Measurements from ENCODE around the gene UNC5C. TPM values are rescaled to one million over a fixed set of nuclear protein-coding genes. Genes with fewer than 3 reads are reported as not detected.

The UNC5C gene
- total and polyA plus RNA-seq, 2 donors (not counting 1 experiment from before 2014, with no cell fraction given), result 2.0 to 11.6 TPM

DNA sequence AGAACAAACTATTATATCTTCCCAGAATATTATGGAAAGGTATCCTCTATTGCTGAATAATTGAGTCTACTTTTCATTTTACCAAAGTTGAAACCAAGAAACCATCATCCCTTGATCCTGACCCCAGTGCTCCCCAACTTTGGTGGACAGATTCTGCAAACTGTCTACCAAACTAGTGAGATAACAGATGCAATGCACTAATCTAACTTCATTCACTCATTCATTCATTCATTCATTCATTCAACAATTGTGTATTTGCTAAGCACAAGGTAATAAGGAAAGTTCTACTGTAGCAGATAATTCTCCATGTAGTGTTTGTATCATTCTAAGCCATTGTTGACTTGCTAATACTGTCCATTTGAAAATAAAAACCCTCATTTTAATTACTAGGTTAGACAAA lies 150.6 kb downstream of the UNC5C start:
- H4K20me1 ChIP-seq (ENCODE audit: control insufficient read depth, extremely low read depth, insufficient read depth, low read length), result no peaks in the 10 kb centered on the region
- no peaks in the 10 kb centered on the region for H3K79me2 ChIP-seq (ENCODE audit: control insufficient read depth, insufficient read depth, low read length)
- H3K36me3 ChIP-seq (ENCODE audit: control insufficient read depth, insufficient read depth, low read length), result no peaks in the 10 kb centered on the region
- no peaks in the 10 kb centered on the region for H3K9me3 ChIP-seq (ENCODE audit: control insufficient read depth, insufficient read depth, low read depth, low read length)
- TF ChIP-seq, protein P1, sequence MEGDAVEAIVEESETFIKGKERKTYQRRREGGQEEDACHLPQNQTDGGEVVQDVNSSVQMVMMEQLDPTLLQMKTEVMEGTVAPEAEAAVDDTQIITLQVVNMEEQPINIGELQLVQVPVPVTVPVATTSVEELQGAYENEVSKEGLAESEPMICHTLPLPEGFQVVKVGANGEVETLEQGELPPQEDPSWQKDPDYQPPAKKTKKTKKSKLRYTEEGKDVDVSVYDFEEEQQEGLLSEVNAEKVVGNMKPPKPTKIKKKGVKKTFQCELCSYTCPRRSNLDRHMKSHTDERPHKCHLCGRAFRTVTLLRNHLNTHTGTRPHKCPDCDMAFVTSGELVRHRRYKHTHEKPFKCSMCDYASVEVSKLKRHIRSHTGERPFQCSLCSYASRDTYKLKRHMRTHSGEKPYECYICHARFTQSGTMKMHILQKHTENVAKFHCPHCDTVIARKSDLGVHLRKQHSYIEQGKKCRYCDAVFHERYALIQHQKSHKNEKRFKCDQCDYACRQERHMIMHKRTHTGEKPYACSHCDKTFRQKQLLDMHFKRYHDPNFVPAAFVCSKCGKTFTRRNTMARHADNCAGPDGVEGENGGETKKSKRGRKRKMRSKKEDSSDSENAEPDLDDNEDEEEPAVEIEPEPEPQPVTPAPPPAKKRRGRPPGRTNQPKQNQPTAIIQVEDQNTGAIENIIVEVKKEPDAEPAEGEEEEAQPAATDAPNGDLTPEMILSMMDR (conservative IDR thresholded peaks at IDR 0.05 in 1 of 2, IDR thresholded peaks at IDR 0.05 in 1 of 2; ENCODE audit: low read depth in 1 of 2, low read length in 2 of 2), result no peak
- no peak for TF ChIP-seq EZH2 (IDR thresholded peaks at IDR 0.05; ENCODE audit: low read length, missing control alignments)
- no peak overlapping the region for H3K4me3 ChIP-seq (replicated peaks in 1 of 4; ENCODE audit: control extremely low read depth in 1 of 4, insufficient read depth in 1 of 4, low read depth in 3 of 4, low read length in 4 of 4)
- H3K27ac ChIP-seq (ENCODE audit: insufficient read depth, low read length), result no peak overlapping the region
- H3K27me3 ChIP-seq (ENCODE audit: control insufficient read depth, insufficient read depth, low read length), result no peaks in the 10 kb centered on the region
- DNase-seq (ENCODE audit: low read depth in 2 of 2), result no peak
- no peak overlapping the region for H2AFZ ChIP-seq (ENCODE audit: low read length)
- no peak overlapping the region for H3K4me2 ChIP-seq (ENCODE audit: extremely low read depth, insufficient read depth, low read length)
- H3K9ac ChIP-seq (ENCODE audit: insufficient read depth, low read length), result no peak overlapping the region
- no peaks in the 10 kb centered on the region for H3K4me1 ChIP-seq (ENCODE audit: control insufficient read depth, extremely low read depth, insufficient read depth, low read length)

DNA sequence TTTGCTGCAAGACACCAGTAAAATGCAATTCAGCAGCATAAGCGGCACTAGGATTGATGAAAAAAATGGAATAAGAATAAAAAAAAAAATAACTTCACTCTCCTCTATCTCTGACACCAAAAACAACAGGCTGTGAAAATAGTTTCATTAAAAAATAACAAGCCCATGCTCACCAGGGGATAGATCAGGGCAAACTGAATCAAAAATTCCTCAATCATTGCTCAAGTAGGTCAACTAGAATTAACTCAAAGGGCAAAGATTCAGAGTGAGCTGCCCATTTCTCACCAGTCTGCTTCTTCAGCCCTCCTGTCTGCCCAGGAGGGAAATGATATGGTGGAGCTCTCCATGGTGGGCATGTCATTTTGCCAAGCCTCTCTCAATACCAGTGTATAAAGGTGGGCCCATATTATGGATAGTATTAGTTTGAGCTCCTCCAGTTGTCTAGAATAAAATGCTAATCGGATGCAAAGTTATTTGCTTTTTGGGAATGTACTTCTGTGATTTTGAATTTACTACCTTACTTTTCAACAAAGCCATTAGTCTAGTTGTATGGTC lies 153.9 kb downstream of the UNC5C start:
- Histone ChIP-seq H2AFZ (ENCODE audit: low read length) (no peak overlapping the region), H3K36me3 (ENCODE audit: control insufficient read depth, insufficient read depth, low read length) (no peaks in the 10 kb centered on the region), H3K27me3 (ENCODE audit: control insufficient read depth, insufficient read depth, low read length) (no peaks in the 10 kb centered on the region), H4K20me1 (ENCODE audit: control insufficient read depth, extremely low read depth, insufficient read depth, low read length) (no peaks in the 10 kb centered on the region), H3K79me2 (ENCODE audit: control insufficient read depth, insufficient read depth, low read length) (no peaks in the 10 kb centered on the region), H3K9ac (ENCODE audit: insufficient read depth, low read length) (no peak overlapping the region), H3K4me3 (replicated peaks in 1 of 4; ENCODE audit: control extremely low read depth in 1 of 4, insufficient read depth in 1 of 4, low read depth in 3 of 4, low read length in 4 of 4) (no peak overlapping the region), H3K4me1 (ENCODE audit: control insufficient read depth, extremely low read depth, insufficient read depth, low read length) (no peaks in the 10 kb centered on the region), H3K27ac (ENCODE audit: insufficient read depth, low read length) (no peak overlapping the region), H3K4me2 (ENCODE audit: extremely low read depth, insufficient read depth, low read length) (no peak overlapping the region), H3K9me3 (ENCODE audit: control insufficient read depth, insufficient read depth, low read depth, low read length) (no peaks in the 10 kb centered on the region)
- no peak for DNase-seq (ENCODE audit: low read depth in 2 of 2)
- TF ChIP-seq, protein P1 (conservative IDR thresholded peaks at IDR 0.05 in 1 of 2, IDR thresholded peaks at IDR 0.05 in 1 of 2; ENCODE audit: low read depth in 1 of 2, low read length in 2 of 2), result no peak
- no peak for TF ChIP-seq EZH2 (IDR thresholded peaks at IDR 0.05; ENCODE audit: low read length, missing control alignments)

DNA sequence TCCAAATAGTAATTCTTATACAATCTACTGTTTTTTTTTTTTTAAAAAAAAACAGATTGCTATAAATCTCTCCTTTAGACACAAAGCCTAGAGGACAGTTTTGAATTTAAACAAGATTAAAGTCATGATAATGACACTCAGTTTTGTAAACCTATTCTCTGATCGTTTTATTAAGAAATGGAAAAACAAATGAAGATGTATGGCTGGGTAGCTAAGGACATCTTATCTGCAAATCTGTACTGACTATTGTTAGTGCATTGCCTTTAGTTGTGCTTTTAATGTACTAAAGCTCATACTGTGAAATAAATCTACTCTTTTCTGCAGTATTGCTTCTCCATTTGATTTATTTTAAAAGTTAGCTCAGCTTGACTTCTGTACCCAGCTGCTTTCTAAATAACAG lies 155.0 kb downstream of the UNC5C start:
- Histone ChIP-seq H3K4me3 (replicated peaks in 1 of 4; ENCODE audit: control extremely low read depth in 1 of 4, insufficient read depth in 1 of 4, low read depth in 3 of 4, low read length in 4 of 4) (no peak overlapping the region), H3K27me3 (ENCODE audit: control insufficient read depth, insufficient read depth, low read length) (no peaks in the 10 kb centered on the region), H4K20me1 (ENCODE audit: control insufficient read depth, extremely low read depth, insufficient read depth, low read length) (no peaks in the 10 kb centered on the region), H3K9ac (ENCODE audit: insufficient read depth, low read length) (no peak overlapping the region), H3K79me2 (ENCODE audit: control insufficient read depth, insufficient read depth, low read length) (no peaks in the 10 kb centered on the region), H3K4me1 (ENCODE audit: control insufficient read depth, extremely low read depth, insufficient read depth, low read length) (no peaks in the 10 kb centered on the region), H3K9me3 (ENCODE audit: control insufficient read depth, insufficient read depth, low read depth, low read length) (no peaks in the 10 kb centered on the region), H3K4me2 (ENCODE audit: extremely low read depth, insufficient read depth, low read length) (no peak overlapping the region), H3K27ac (ENCODE audit: insufficient read depth, low read length) (no peak overlapping the region), H2AFZ (ENCODE audit: low read length) (no peak overlapping the region), H3K36me3 (ENCODE audit: control insufficient read depth, insufficient read depth, low read length) (no peaks in the 10 kb centered on the region)
- no peak for TF ChIP-seq EZH2 (IDR thresholded peaks at IDR 0.05; ENCODE audit: low read length, missing control alignments)
- TF ChIP-seq, protein P1 (conservative IDR thresholded peaks at IDR 0.05 in 1 of 2, IDR thresholded peaks at IDR 0.05 in 1 of 2; ENCODE audit: low read depth in 1 of 2, low read length in 2 of 2), result no peak
- DNase-seq (ENCODE audit: low read depth in 2 of 2), result no peak

Data from fibroblast of lung (primary cell).